SK-N-DZ (cell line): ENCODE data around the gene KCNK6.
A peak's percentile ranks its signal among the peaks of the same experiment; 100 is the strongest.

Experiments used
- DNase-seq: peaks from one replicate; pipeline ENCODE4 v3.0.0-alpha.2; 2015; ENCODE audit warnings: low spot score

Gene KCNK6

DNA sequence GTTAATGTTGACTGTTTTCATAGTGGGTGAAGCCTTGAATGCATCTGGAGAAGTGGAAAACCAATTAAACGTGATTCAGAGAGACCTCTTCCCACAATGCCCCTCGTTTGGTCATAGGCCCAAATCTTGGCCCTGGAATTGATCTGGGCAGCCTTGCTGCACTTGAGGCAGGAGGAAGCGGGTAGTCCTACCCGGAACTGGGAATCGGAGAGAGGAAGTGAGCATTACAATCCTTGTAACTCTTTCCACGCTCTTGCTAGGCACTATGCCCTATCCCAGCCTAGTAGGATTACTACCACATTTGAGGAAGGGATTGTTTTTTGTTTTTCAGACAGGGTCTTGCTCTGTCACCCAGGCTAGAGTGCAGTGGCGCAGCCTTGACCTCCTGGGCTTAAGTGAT is 3.6 kb downstream of the KCNK6 start:
- no peak for DNase-seq

- DNase-seq, result no peak
Measured at GRCh38 chr19:38324431-38324830, 4.8 kb downstream of the KCNK6 start.

DNA sequence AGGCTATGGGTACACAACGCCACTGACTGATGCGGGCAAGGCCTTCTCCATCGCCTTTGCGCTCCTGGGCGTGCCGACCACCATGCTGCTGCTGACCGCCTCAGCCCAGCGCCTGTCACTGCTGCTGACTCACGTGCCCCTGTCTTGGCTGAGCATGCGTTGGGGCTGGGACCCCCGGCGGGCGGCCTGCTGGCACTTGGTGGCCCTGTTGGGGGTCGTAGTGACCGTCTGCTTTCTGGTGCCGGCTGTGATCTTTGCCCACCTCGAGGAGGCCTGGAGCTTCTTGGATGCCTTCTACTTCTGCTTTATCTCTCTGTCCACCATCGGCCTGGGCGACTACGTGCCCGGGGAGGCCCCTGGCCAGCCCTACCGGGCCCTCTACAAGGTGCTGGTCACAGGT is 6.9 kb downstream of the KCNK6 start:
- DNase-seq, result no peak

DNA sequence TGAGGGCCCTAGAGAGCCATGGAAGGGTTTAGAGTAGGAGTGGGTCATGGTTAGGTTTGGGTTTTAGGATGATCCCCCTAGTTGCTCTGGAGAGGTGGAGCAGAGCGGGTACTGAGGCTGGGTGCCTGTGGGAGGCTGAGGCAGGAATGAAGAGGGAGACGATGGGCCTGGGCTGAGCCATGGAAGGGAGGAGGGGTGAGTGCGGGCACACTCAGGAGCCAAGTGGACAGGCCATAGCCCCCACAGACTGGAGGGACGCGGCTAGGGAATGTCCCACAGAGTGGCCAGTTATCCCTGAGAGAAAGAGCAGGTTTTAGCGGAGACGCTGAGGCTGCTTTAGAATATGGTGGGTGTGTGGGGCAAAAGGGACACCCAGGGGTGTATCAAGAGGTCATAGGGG is 10.0 kb downstream of the KCNK6 start:
- DNase-seq, result no peak

DNA sequence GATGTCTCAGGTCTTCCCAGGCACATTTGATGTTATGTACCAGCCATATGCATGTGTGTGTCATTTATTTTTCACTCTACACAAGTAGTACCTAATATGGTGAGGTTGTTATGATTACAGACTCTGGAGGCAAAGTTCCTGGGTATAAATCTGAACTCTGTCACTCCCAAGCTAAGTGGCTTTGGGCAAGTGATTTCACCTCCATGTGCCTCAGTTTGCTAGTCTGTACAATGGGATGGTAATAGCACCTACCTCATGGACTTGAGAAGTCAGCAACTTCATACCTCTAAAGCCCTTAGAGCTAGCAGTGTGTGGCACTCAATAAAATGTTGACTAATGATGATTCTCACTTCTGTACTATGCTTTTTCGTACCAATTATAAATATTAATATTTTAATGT is 12.1 kb downstream of the KCNK6 start:
- no peak for DNase-seq

- no peak for DNase-seq
Measured at GRCh38 chr19:38333245-38333644, 13.6 kb downstream of the KCNK6 start.

DNA sequence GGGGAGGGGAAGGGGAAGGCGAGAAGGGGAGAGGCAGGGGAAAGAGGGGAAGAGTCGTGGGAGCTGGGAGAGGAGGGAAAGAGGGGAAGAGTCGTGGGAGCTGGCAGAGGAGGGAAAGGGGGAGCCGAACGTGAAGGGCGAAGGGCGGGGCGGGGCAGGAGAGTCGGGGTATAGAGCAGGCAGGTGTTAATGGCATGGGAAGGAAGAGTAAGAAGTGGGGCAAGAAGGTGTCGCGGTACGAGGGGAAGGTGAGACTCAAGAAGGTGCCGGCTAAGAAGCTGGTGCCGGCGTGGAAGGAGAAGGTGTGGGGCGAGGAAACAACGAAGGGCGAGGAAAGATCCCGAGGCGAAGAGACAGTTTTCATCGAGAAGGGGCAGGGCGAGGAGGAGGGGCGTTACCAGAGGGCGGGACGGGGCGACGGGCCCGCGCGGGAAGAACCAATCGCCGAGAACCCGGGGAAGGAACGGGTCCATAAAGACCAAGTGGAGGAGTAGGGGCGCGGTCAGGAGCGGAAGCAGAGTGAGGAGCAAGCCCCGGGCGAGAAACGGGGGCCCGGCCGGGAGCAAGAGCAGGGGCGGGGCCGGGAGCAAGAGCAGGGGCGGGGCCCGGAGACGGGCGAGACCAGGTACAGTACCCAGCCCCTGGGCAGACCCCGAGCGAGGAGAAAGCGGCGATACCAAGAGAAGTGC is 16.4 kb downstream of the KCNK6 start:
- DNase-seq, result peak; percentile 94

DNA sequence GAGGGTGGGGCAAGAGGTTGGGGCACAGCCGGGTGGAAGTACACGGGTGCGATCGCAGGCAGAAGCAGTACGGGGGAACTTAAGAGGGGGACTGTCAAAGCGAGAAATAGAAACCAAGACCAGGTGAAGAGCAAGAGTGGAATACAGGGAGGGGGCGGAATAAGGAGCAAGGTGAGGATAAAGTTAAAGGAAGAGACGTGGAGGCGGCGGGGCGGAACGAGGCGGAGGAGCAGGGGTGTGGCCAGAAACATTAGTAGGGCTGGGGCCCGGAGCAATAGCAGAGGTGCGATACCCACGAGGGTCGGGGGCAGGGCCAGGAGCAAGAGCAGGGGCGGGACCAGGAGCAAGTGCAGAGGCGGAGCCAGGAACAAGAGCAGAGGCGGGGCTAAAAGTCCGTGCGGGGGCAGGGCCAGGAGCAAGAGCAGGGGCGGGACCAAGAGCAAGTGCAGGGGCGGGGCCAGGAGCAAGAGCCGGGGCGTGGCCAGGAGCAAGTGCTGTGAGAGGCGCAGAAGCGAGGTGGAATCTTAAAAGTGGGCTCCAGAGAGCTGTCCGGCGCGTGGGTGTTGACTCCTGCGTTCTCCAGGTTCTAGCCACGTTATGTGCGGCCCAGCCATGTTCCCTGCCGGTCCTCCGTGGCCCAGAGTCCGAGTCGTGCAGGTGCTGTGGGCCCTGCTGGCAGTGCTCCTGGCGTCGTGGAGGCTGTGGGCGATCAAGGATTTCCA is 17.2 kb downstream of the KCNK6 start:
- DNase-seq, result peak; percentile 89

DNA sequence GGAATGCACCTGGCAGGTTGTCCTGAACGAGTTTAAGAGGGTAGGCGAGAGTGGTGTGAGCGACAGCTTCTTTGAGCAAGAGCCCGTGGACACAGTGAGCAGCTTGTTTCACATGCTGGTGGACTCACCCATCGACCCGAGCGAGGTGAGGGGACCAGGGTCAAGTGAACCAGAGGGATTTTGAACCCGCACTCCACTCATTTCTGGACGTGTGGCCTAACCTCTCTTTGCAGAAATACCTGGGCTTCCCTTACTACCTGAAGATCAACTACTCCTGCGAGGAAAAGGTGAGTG is 17.7 kb downstream of the KCNK6 start:
- DNase-seq, result no peak

GRCh38 chr19:38339011-38339410 is 19.4 kb downstream of the KCNK6 start:
- DNase-seq, result peak; percentile 93

GRCh38 chr19:38340927-38341326 is 21.3 kb downstream of the KCNK6 start:
- no peak for DNase-seq

GRCh38 chr19:38346837-38347236 is 27.2 kb downstream of the KCNK6 start:
- no peak for DNase-seq

GRCh38 chr19:38350883-38351282 is 31.2 kb downstream of the KCNK6 start:
- DNase-seq, result no peak

DNA sequence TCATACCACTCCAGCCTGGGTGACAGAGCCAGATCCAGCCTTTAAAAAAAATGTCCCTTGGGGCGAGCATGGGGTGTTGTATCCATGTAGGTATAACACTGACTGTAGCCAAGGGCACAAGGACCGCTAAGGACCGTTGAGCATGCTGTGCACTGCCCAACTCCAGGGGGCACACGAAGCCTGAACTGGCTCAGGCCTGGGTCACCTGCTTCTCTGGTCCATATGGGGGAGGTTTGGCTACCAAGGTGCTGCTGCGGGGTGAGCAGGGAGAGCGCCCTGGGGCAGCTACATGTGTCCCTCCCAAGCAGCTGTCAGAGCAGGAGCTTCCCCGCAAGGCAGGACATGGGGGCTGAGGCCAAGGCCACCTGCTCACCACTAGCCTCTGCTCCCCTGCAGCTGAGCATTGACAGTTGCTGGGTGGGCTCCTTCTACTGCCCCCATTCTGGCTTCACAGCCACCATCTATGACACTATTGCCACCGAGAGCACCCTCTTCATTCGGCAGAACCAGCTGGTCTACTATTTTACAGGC is 32.3 kb downstream of the KCNK6 start:
- no peak for DNase-seq

- DNase-seq, result no peak
Measured at GRCh38 chr19:38352611-38353010, 33.0 kb downstream of the KCNK6 start.

- DNase-seq, result no peak
Measured at GRCh38 chr19:38355728-38356725, 36.4 kb downstream of the KCNK6 start.

- DNase-seq, result no peak
Measured at GRCh38 chr19:38358071-38358470, 38.4 kb downstream of the KCNK6 start.

- DNase-seq, result no peak
Measured at GRCh38 chr19:38359242-38360021, 39.8 kb downstream of the KCNK6 start.

- no peak for DNase-seq
Measured at GRCh38 chr19:38360351-38360750, 40.7 kb downstream of the KCNK6 start.

DNA sequence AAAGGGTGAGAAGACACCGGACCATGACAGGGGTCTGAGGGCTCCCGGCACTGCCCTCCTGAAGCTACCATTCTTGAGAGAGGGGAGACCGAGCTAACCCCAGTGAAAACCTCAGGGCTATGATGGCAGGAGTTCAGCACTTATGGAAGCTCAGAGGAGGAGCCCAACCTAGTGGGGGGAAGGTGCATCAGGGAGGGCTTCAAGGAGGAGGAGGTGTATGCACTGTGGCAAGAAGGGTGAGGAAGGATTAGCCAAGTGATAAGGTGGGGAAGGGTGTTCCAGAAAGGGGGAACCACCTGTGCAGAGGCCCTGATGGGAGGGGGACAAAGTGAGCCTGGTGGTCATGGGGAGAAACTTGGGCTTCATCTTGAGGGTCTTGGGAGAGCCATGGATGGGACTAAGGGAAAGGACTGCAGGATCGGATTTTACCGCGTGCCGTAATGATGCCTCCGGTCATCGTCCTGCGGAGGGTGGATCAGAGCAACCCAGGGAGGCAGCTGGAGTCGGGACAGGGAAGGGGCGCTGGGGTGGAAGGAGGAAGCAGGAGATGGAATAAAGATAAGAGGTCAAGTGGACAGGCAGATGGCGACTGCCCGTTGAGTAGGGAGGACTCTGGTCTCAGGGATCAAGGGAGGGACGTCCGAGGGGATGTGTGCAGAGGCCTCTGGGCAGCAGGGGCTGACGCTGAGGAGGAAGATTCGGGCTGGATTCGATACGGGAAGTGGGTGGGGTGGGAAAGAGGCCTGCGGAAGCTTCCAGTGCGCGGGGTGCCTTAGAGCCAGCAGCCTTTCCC is 41.4 kb downstream of the KCNK6 start:
- DNase-seq, result no peak
